ENCODE measurements around the gene PPIH.
A peak's percentile ranks its signal among the peaks of the same experiment; 100 is the strongest.

Gene PPIH

GRCh38 chr1:42646056-42646455 is 12.2 kb upstream of the PPIH start:
- H3K4me3 ChIP-seq (ENCODE audit: control insufficient read depth, low read depth, low read length), result no peak overlapping the region
- DNase-seq (ENCODE audit: low read depth), result no peak
- TF ChIP-seq CTCF (IDR thresholded peaks at IDR 0.05; ENCODE audit: control insufficient read depth, insufficient read depth, low read depth, low read length, missing control alignments), result no peak

- no peak for DNase-seq (ENCODE audit: low read depth)
- H3K4me3 ChIP-seq (ENCODE audit: control insufficient read depth, low read depth, low read length), result no peak overlapping the region
- TF ChIP-seq CTCF (IDR thresholded peaks at IDR 0.05; ENCODE audit: control insufficient read depth, insufficient read depth, low read depth, low read length, missing control alignments), result no peak
These were observed 1.0 kb upstream of the PPIH start for GRCh38 chr1:42657201-42657600.

- peak overlapping the region; percentile 93 for H3K4me3 ChIP-seq (ENCODE audit: control insufficient read depth, low read depth, low read length)
- no peak for TF ChIP-seq CTCF (IDR thresholded peaks at IDR 0.05; ENCODE audit: control insufficient read depth, insufficient read depth, low read depth, low read length, missing control alignments)
- DNase-seq (ENCODE audit: low read depth), result no peak
These were observed 684 bp downstream of the PPIH start for GRCh38 chr1:42658877-42659337.

GRCh38 chr1:42660907-42661500 is 2.8 kb downstream of the PPIH start:
- H3K4me3 ChIP-seq (ENCODE audit: control insufficient read depth, low read depth, low read length), result no peak overlapping the region
- no peak for TF ChIP-seq CTCF (IDR thresholded peaks at IDR 0.05; ENCODE audit: control insufficient read depth, insufficient read depth, low read depth, low read length, missing control alignments)
- DNase-seq (ENCODE audit: low read depth), result no peak

GRCh38 chr1:42669936-42670335 is 11.7 kb downstream of the PPIH start:
- no peak for DNase-seq (ENCODE audit: low read depth)
- TF ChIP-seq CTCF (IDR thresholded peaks at IDR 0.05; ENCODE audit: control insufficient read depth, insufficient read depth, low read depth, low read length, missing control alignments), result no peak

GRCh38 chr1:42670425-42670824 is 12.2 kb downstream of the PPIH start:
- no peak overlapping the region for H3K4me3 ChIP-seq (ENCODE audit: control insufficient read depth, low read depth, low read length)
- TF ChIP-seq CTCF (IDR thresholded peaks at IDR 0.05; ENCODE audit: control insufficient read depth, insufficient read depth, low read depth, low read length, missing control alignments), result no peak
- DNase-seq (ENCODE audit: low read depth), result no peak

More at GRCh38 chr1:42669936-42670335, 11.7 kb downstream of the PPIH start:
- H3K4me3 ChIP-seq (ENCODE audit: control insufficient read depth, low read depth, low read length), result no peak overlapping the region

All from AG09309 (cell line).